ENCODE measurements around the gene STX8. TPM values are rescaled to one million over a fixed set of nuclear protein-coding genes. Genes with fewer than 3 reads are reported as not detected.

STX8 gene
- total RNA-seq, 1 donor from 2014 or later: 57.8 TPM

DNA sequence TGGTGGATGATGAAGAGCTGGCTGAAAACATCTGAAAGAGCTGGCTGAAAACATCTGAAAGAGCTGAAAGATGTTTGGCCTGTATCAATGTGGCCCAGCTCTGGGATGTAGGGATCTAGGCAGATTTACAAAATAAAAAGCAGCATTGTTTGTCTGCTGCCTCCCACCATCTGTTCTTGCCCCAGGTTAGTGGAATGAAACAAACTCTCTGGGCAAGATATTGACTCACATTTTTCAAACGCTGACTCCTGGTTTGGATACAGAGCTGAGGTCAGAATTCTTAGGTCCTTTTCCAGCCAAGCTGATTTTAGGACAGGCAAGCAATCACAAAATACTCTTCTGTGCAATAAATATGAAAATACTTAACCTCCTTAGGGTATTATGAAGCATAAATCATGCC lies 139.0 kb downstream of the STX8 start:
- no peak overlapping the region for H3K4me3 ChIP-seq (ENCODE audit: low read depth, low read length)
- TF ChIP-seq, protein P1, sequence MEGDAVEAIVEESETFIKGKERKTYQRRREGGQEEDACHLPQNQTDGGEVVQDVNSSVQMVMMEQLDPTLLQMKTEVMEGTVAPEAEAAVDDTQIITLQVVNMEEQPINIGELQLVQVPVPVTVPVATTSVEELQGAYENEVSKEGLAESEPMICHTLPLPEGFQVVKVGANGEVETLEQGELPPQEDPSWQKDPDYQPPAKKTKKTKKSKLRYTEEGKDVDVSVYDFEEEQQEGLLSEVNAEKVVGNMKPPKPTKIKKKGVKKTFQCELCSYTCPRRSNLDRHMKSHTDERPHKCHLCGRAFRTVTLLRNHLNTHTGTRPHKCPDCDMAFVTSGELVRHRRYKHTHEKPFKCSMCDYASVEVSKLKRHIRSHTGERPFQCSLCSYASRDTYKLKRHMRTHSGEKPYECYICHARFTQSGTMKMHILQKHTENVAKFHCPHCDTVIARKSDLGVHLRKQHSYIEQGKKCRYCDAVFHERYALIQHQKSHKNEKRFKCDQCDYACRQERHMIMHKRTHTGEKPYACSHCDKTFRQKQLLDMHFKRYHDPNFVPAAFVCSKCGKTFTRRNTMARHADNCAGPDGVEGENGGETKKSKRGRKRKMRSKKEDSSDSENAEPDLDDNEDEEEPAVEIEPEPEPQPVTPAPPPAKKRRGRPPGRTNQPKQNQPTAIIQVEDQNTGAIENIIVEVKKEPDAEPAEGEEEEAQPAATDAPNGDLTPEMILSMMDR (conservative IDR thresholded peaks at IDR 0.05; ENCODE audit: low read depth, low read length): no peak
- no peak for DNase-seq (ENCODE audit: low read depth)

GRCh38 chr17:9435165-9435564 lies 140.5 kb downstream of the STX8 start:
- DNase-seq (ENCODE audit: low read depth): no peak
- no peak overlapping the region for H3K4me3 ChIP-seq (ENCODE audit: low read depth, low read length)
- TF ChIP-seq, protein P1 (conservative IDR thresholded peaks at IDR 0.05; ENCODE audit: low read depth, low read length): no peak

DNA sequence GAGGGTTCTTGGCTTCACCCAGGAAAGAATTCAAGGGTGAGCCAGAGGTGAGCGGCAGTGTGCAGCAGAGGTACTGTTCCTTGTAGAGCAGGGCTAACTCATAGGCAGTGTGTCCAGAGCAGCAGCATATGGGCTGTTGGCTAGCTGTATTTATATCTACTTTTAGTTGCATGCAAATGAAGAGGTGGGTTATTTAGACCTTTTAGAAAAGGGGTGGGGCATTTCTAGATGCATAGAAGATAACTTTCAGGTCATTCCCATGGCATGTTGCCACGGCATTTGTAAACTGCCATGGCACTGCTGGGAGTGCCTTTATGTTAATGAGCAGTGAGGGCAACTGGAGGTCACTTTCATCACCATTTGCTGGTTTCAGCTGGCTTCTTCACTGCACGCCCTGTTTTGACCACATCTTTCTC lies 141.0 kb downstream of the STX8 start:
- DNase-seq (ENCODE audit: low read depth): no peak
- TF ChIP-seq, protein P1 (conservative IDR thresholded peaks at IDR 0.05; ENCODE audit: low read depth, low read length): no peak
- no peak overlapping the region for H3K4me3 ChIP-seq (ENCODE audit: low read depth, low read length)

DNA sequence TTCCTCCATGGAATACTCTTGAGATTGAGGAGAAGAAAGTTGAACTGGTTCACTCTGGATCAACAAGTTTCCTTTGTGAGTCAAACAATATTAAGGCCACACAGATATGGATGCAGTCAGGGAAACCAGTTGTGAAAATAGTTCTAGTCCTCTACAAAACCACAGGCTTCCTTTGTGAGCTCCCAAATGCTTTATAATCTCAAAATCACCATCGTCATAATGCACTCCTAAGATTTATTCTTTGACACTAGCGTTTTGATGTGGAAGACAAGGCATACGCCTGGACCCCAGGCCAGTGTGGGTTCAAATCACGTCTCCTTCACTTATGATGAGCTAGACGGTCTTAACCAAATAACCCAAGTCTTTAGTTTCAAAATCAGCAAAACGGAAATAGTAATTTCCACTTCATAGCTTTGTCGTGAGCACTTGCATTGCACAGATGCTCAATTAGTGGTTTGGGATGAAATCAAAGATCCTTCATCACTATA lies 142.6 kb downstream of the STX8 start:
- H3K4me3 ChIP-seq (ENCODE audit: low read depth, low read length): no peak overlapping the region
- TF ChIP-seq, protein P1 (conservative IDR thresholded peaks at IDR 0.05; ENCODE audit: low read depth, low read length): no peak
- no peak for DNase-seq (ENCODE audit: low read depth)

DNA sequence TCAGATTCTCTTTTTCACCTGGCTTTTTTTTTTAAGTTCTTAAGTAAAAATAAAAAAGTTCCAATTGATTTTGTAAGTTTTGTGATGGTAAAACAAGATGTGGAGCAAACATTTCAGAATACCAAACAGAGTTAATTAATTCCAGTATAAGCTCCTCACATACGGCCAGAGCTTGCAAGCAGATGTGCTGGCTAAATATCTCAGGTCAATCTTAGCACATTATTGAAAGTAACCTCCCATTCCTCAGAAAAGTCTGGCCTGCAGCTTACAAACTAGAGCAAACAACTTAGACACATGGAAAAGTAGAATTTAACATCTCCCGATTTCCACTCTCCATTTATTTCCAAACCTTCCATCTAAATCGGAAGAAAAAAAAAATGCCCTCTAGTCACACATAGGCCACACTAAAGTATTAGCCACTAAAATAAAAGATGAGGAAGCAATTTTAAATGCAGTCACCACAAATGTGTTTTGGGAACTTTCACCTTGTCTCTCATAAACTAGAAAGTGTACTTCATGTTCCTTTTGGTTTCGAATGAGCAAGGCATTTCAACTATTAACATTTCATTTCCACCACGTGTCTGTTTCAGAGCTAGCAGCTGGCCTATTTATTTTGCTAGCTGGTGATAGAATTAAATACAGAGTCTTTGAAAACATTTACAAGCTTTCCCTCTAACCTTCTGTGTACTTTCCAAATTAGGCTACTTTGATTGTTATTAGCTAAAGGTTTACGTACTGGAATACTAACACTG lies 143.3 kb downstream of the STX8 start:
- peak; percentile 18 for DNase-seq (ENCODE audit: low read depth)
- H3K4me3 ChIP-seq (ENCODE audit: low read depth, low read length): no peak overlapping the region
- TF ChIP-seq, protein P1 (conservative IDR thresholded peaks at IDR 0.05; ENCODE audit: low read depth, low read length): no peak

- DNase-seq (ENCODE audit: low read depth): no peak
- no peak overlapping the region for H3K4me3 ChIP-seq (ENCODE audit: low read depth, low read length)
- TF ChIP-seq, protein P1 (conservative IDR thresholded peaks at IDR 0.05; ENCODE audit: low read depth, low read length): no peak
These were observed 144.0 kb downstream of the STX8 start for GRCh38 chr17:9431620-9432019.

Measured in epithelial cell of proximal tubule (primary cell).